K562 (cell line): ENCODE results near the gene CRYAB. TPM values are rescaled to one million over a fixed set of nuclear protein-coding genes. Genes with fewer than 3 reads are reported as not detected.

Experiments used
- BCOR ChIP-seq: fragments of 450-650 bp; IDR thresholded peaks from 2 replicates; pipeline ENCODE4 v1.6.1; 2016
- CBFA2T3 ChIP-seq: fragments of 450-650 bp; IDR thresholded peaks from 2 replicates; pipeline ENCODE4 v1.6.1; 2017
- CBFB ChIP-seq: sonication (generic); formaldehyde crosslinking; IDR thresholded peaks from 2 replicates; pipeline ENCODE4 v1.4.0; 2020; ENCODE audit warnings: mild to moderate bottlenecking, missing genetic modification reagents
- CREB1 ChIP-seq, 2 experiments: sonication (generic) in 1 of 2; formaldehyde crosslinking in 1 of 2; IDR thresholded peaks; 2 replicates each; pipeline versions ENCODE4 v1.6.1 to v1.8.0; 2012 to 2022; ENCODE audit warnings: inconsistent platforms in 1 of 2, mild to moderate bottlenecking in 1 of 2, missing genetic modification reagents in 1 of 2, moderate library complexity in 1 of 2
- EHMT2 ChIP-seq: fragments of 450-650 bp; IDR thresholded peaks from 2 replicates; pipeline ENCODE4 v1.6.1; 2018; ENCODE audit warnings: antibody characterized with exemption
- MBD1 ChIP-seq: fragments of 250-450 bp; sonication (Bioruptor Pico); IDR thresholded peaks from 2 replicates; pipeline ENCODE4 v1.8.0; 2022; ENCODE audit warnings: inconsistent platforms
- MTF1 ChIP-seq: fragments of 250-450 bp; sonication (Bioruptor Pico); IDR thresholded peaks from 2 replicates; pipeline ENCODE4 v1.9.0; 2021; ENCODE audit warnings: moderate library complexity, mild to moderate bottlenecking, inconsistent platforms, borderline replicate concordance
- POLR2AphosphoS2 ChIP-seq: IDR thresholded peaks from 2 replicates; pipeline ENCODE4 v1.6.1; 2012; ENCODE audit warnings: low read length, improper control_type of control experiment
- POLR3A ChIP-seq: IDR thresholded peaks from 2 replicates; pipeline ENCODE4 v1.6.1; 2011; ENCODE audit warnings: borderline replicate concordance, mild to moderate bottlenecking, moderate library complexity; ENCODE audit not compliant: insufficient read length, insufficient read depth; ENCODE audit errors: extremely low read depth
- PRDM10 ChIP-seq: fragments of 450-650 bp; IDR thresholded peaks from 2 replicates; pipeline ENCODE4 v1.6.1; 2018; ENCODE audit not compliant: partially characterized antibody
- RBM39 ChIP-seq: fragments of 200-400 bp; formaldehyde crosslinking; optimal IDR thresholded peaks from 2 replicates; pipeline ENCODE3; 2018; ENCODE audit warnings: low read depth, low read length
- SIN3B ChIP-seq: fragments of 450-650 bp; IDR thresholded peaks from 2 replicates; pipeline ENCODE4 v1.6.1; 2017; ENCODE audit warnings: low read depth, mild to moderate bottlenecking, moderate library complexity
- SMAD1 ChIP-seq: fragments of 150-350 bp; IDR thresholded peaks from 2 replicates; pipeline ENCODE4 v1.6.1; 2014; ENCODE audit warnings: low read length, low read depth; ENCODE audit not compliant: partially characterized antibody
- SNAPC5 ChIP-seq: fragments of 250-450 bp; sonication (Bioruptor Pico); IDR thresholded peaks from 2 replicates; pipeline ENCODE4 v1.8.0; 2021; ENCODE audit warnings: moderate library complexity, mild to moderate bottlenecking, inconsistent platforms
- TSHZ1 ChIP-seq: fragments of 250-450 bp; sonication (Bioruptor Pico); IDR thresholded peaks from 2 replicates; pipeline ENCODE4 v1.4.0; 2020; ENCODE audit warnings: mild to moderate bottlenecking, moderate library complexity
- USF2 ChIP-seq: sonication (generic); formaldehyde crosslinking; IDR thresholded peaks from 2 replicates; pipeline ENCODE4 v1.5.0; 2020; ENCODE audit warnings: missing genetic modification reagents
- ZBTB17 ChIP-seq: fragments of 450-650 bp; formaldehyde crosslinking; IDR thresholded peaks from 2 replicates; pipeline ENCODE4 v1.4.0; 2020; ENCODE audit warnings: mild to moderate bottlenecking
- ZNF263 ChIP-seq: sonication (generic); formaldehyde crosslinking; IDR thresholded peaks from 2 replicates; pipeline ENCODE4 v1.8.0; 2022; ENCODE audit warnings: mild to moderate bottlenecking, missing genetic modification reagents, borderline replicate concordance
- polyA plus RNA-seq, 8 experiments: library from polyadenylated mRNA; depleted of rRNA in 4 of 8; stranded (reverse) in 5 of 8; unstranded in 3 of 8; fragments of >200 nt; fragmentation: Nextera tagmentation in 2 of 8; fragmentation: Illumina TruSeq in 1 of 8; extraction: Ambion mirVana in 2 of 8; extraction: Trizol in 1 of 8; gene quantifications; 2 replicates each; pipeline versions ENCODE4 v1.2.1 to v1.2.3, GENCODE V29; 2011 to 2014; ENCODE audit warnings: inconsistent platforms in 1 of 8, missing spikeins in 1 of 8
- total RNA-seq, 7 experiments: library from RNA; depleted of rRNA in 6 of 7; stranded (reverse); fragments of >200 nt in 6 of 7; fragmentation: Illumina TruSeq in 2 of 7; extraction: Trizol in 2 of 7; gene quantifications; 2 replicates each; pipeline versions ENCODE4 v1.2.1 to v1.2.3, GENCODE V29; 2011 to 2021; ENCODE audit warnings: low replicate concordance in 1 of 7

CRYAB gene
- total and polyA plus RNA-seq, 9 of the 15 experiments (the other 6 are each of a cell fraction or from before 2014, with no cell fraction given), result 0.83 to 7.5 (median 3.6) TPM

GRCh38 chr11:111878849-111879636 lies 32.5 kb downstream of the CRYAB start, which contains the start of the genes CFAP68 and FDXACB1 (continued):
- TF ChIP-seq ZNF263 (CRISPR knock-in tag) (no peak), BCOR (peak; percentile 80), POLR2AphosphoS2 (peak; percentile 66; the same call in 1 of the 2 replicates), PRDM10 (no peak), MTF1 (CRISPR knock-in tag) (no peak), SMAD1 (peak; percentile 36), SIN3B (peak; percentile 89), EHMT2 (no peak), CREB1 (IDR thresholded peaks at IDR 0.05) (peak; percentile 99), CREB1 (CRISPR knock-in tag; IDR thresholded peaks at IDR 0.05) (peak; percentile 99), RBM39 (no peak), MBD1 (no peak), TSHZ1 (no peak), ZBTB17 (no peak), POLR3A (no peak), CBFB (0 out of 2 replicates have a peak, but pooled peaks have one; percentile 22), USF2 (no peak), SNAPC5 (CRISPR knock-in tag) (no peak), CBFA2T3 (no peak)
